ENCODE data around the gene MAGI2. TPM values are rescaled to one million over a fixed set of nuclear protein-coding genes. Genes with fewer than 3 reads are reported as not detected.

The MAGI2 gene
- total RNA-seq (2022), result 0.19 and 0.25 TPM in 2 replicates
- Bru-seq, nascent RNA, result percentile 3 among the genes with signal in this experiment
- percentile 3 among the genes with signal in this experiment for BruChase-seq, experiment 1, labeled RNA remaining after a 2-hour chase
- BruChase-seq, experiment 2, labeled RNA remaining after a 6-hour chase, result percentile 2 among the genes with signal in this experiment
- long read RNA-seq, result 0 reads

DNA sequence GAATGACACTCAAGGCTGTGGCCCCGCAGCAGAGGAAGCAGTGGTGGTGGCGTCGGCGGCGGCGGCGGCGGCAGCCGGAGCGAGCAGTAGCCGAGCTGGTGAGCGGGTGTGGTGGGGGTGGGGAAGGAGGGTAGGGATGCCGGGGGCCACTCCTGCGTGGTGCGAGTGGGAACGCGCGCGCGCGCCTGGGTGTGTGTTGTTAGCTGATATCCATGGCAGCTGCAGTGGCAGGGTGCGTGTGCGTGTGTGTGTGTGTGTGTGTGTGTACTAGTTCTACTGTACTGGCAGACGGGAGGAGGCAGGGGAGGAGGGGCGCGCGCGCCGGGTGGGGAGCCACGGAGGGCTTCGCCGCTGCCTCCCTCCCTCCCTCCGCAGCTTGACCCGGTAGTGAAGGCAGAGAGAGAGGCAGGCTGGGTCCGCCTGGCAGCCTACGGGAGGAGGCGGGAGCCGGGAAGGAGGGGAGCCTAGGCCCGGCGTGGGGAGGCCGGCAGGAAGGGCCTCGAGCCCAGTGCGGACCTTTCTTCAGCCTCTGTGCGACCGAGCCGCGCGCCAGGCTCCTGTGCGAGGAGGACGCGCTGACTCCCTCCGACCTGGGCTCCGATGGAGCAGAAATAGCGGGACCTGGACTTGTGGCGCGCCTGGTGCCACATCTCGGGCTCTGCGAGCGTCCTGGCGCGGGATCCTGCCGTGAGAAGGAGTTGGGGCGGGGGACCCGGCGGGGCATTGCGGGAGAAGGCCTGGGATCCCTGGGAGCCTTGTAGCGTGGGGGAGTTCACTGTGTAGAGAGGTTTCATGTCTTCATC is at the start of gene MAGI2:
Gene MAGI2 (minus strand): TSS at position 110 of the 803 bp plus-strand sequence. CDS start 347 bp downstream, outside the sequence.
- Mint-ChIP-seq H3K27ac (ENCODE audit: unreplicated experiment) (no peak within 1 kb of the TSS), H3K4me3 (ENCODE audit: unreplicated experiment) (no peak within 1 kb of the TSS), H3K27me3 (ENCODE audit: insufficient read depth, unreplicated experiment) (no peaks in the 10 kb centered on the region), H3K4me1 (ENCODE audit: low read depth, unreplicated experiment) (no peaks in the 10 kb centered on the region), H3K36me3 (ENCODE audit: insufficient read depth, unreplicated experiment) (no peaks in the 10 kb centered on the region), H3K9me3 (ENCODE audit: unreplicated experiment) (no peaks in the 10 kb centered on the region)
- DNase-seq, result no peak
- BruUV-seq (replicated peaks), result no TSS peak
- Histone ChIP-seq H3K9me3 (no peaks in the 10 kb centered on the region), H3K4me3 (ENCODE audit: low read depth, low read length) (no peak within 1 kb of the TSS), H3K36me3 (ENCODE audit: control insufficient read depth, insufficient read depth, low read length) (no peaks in the 10 kb centered on the region), H3K4me1 (no peaks in the 10 kb centered on the region), H3K27me3 (replicated peaks; ENCODE audit: control insufficient read depth, insufficient read depth, low read length) (no peaks in the 10 kb centered on the region)
- CTCF ChIA-PET, result no interaction called here
- TF ChIP-seq, protein P1, sequence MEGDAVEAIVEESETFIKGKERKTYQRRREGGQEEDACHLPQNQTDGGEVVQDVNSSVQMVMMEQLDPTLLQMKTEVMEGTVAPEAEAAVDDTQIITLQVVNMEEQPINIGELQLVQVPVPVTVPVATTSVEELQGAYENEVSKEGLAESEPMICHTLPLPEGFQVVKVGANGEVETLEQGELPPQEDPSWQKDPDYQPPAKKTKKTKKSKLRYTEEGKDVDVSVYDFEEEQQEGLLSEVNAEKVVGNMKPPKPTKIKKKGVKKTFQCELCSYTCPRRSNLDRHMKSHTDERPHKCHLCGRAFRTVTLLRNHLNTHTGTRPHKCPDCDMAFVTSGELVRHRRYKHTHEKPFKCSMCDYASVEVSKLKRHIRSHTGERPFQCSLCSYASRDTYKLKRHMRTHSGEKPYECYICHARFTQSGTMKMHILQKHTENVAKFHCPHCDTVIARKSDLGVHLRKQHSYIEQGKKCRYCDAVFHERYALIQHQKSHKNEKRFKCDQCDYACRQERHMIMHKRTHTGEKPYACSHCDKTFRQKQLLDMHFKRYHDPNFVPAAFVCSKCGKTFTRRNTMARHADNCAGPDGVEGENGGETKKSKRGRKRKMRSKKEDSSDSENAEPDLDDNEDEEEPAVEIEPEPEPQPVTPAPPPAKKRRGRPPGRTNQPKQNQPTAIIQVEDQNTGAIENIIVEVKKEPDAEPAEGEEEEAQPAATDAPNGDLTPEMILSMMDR (IDR thresholded peaks at IDR 0.05; ENCODE audit: insufficient read depth in 1 of 2, low read depth in 1 of 2, low read length in 1 of 2, severe bottlenecking in 1 of 2, unreplicated experiment in 1 of 2), result no peak
- POLR2A ChIA-PET, result no interaction called here
- intact Hi-C loops (cut with micrococcal nuclease; ENCODE audit: unreplicated experiment), result no loop called here

DNA sequence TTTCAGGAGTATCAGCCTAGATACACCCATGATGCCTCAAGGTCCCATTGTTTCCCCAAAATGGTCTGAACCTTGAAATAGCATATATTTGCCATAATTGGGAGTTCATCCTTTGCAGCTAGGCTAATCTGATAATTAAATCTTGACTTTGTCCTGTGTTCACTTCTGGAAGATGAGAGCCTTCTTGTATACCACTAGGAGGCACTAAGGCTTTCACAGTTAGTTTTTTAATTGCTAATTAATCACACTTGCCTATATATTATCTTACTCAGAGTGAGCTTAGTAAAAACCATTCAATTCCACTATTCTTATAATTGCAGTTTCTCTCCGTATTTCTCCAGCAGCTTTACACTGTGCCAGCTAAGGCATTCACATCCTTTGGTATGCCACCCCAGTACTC is 48.7 kb upstream of the MAGI2 start:
- Mint-ChIP-seq H3K27ac (ENCODE audit: unreplicated experiment) (no peak overlapping the region), H3K4me1 (ENCODE audit: low read depth, unreplicated experiment) (peaks cover 28% of the 10 kb centered on the region), H3K4me3 (ENCODE audit: unreplicated experiment) (no peak overlapping the region), H3K27me3 (ENCODE audit: insufficient read depth, unreplicated experiment) (no peaks in the 10 kb centered on the region), H3K36me3 (ENCODE audit: insufficient read depth, unreplicated experiment) (peaks cover 16% of the 10 kb centered on the region), H3K9me3 (ENCODE audit: unreplicated experiment) (peaks cover 21% of the 10 kb centered on the region)
- no peak overlapping the region for H3K4me3 ChIP-seq (ENCODE audit: low read depth, low read length)
- no TSS peak for BruUV-seq (replicated peaks)
- DNase-seq, result no peak
- peaks cover 35% of the 10 kb centered on the region for H3K4me1 ChIP-seq
- TF ChIP-seq, protein P1 (IDR thresholded peaks at IDR 0.05; ENCODE audit: insufficient read depth in 1 of 2, low read depth in 1 of 2, low read length in 1 of 2, severe bottlenecking in 1 of 2, unreplicated experiment in 1 of 2), result no peak
- ChIA-PET CTCF (no interaction called here), POLR2A (no interaction called here)
- H3K36me3 ChIP-seq (ENCODE audit: control insufficient read depth, insufficient read depth, low read length), result no peaks in the 10 kb centered on the region
- no peaks in the 10 kb centered on the region for H3K9me3 ChIP-seq
- no peaks in the 10 kb centered on the region for H3K27me3 ChIP-seq (replicated peaks; ENCODE audit: control insufficient read depth, insufficient read depth, low read length)
- intact Hi-C loops (cut with micrococcal nuclease; ENCODE audit: unreplicated experiment), result no loop called here

- Mint-ChIP-seq H3K4me3 (ENCODE audit: unreplicated experiment) (no peak overlapping the region), H3K4me1 (ENCODE audit: low read depth, unreplicated experiment) (peaks cover 21% of the 10 kb centered on the region), H3K36me3 (ENCODE audit: insufficient read depth, unreplicated experiment) (peaks cover 9% of the 10 kb centered on the region), H3K9me3 (ENCODE audit: unreplicated experiment) (peaks cover 24% of the 10 kb centered on the region), H3K27ac (ENCODE audit: unreplicated experiment) (no peak overlapping the region), H3K27me3 (ENCODE audit: insufficient read depth, unreplicated experiment) (no peaks in the 10 kb centered on the region)
- TF ChIP-seq, protein P1 (IDR thresholded peaks at IDR 0.05; ENCODE audit: insufficient read depth in 1 of 2, low read depth in 1 of 2, low read length in 1 of 2, severe bottlenecking in 1 of 2, unreplicated experiment in 1 of 2), result no peak
- ChIA-PET CTCF (no interaction called here), POLR2A (no interaction called here)
- no peaks in the 10 kb centered on the region for H3K9me3 ChIP-seq
- no TSS peak for BruUV-seq (replicated peaks)
- intact Hi-C loops (cut with micrococcal nuclease; ENCODE audit: unreplicated experiment), result no loop called here
- no peak overlapping the region for H3K4me3 ChIP-seq (ENCODE audit: low read depth, low read length)
- no peaks in the 10 kb centered on the region for H3K36me3 ChIP-seq (ENCODE audit: control insufficient read depth, insufficient read depth, low read length)
- no peaks in the 10 kb centered on the region for H3K27me3 ChIP-seq (replicated peaks; ENCODE audit: control insufficient read depth, insufficient read depth, low read length)
- no peak for DNase-seq
- peaks cover 27% of the 10 kb centered on the region for H3K4me1 ChIP-seq
Measured at GRCh38 chr7:79500759-79501158, 47.3 kb upstream of the MAGI2 start.
